Mammary epithelial cell (primary cell): ENCODE results near the gene GOLT1A.
A peak's percentile ranks its signal among the peaks of the same experiment; 100 is the strongest.

ENCODE experiments used
- CTCF ChIP-seq, 2 donors: IDR thresholded peaks in 1 of 2; conservative IDR thresholded peaks in 1 of 2; 2 replicates each; pipeline ENCODE4 v1.5.1; 2011 to 2012; ENCODE audit warnings: inconsistent platforms in 2 of 2, low read length in 2 of 2, mild to moderate bottlenecking in 2 of 2, control low read depth in 1 of 2, low read depth in 1 of 2; ENCODE audit not compliant: insufficient read depth in 1 of 2; ENCODE audit errors: extremely low read depth in 1 of 2
- EZH2 ChIP-seq: IDR thresholded peaks from 2 replicates; pipeline ENCODE4 v1.6.1; 2012; ENCODE audit warnings: low read length, inconsistent platforms, borderline replicate concordance

GRCh38 chr1:204207136-204207616 is 6.6 kb downstream of the GOLT1A start:
- TF ChIP-seq CTCF (conservative IDR thresholded peaks at IDR 0.05 in 1 of 2, IDR thresholded peaks at IDR 0.05 in 1 of 2; ENCODE audit: extremely low read depth in 1 of 2, insufficient read depth in 1 of 2, low read depth in 1 of 2, low read length in 2 of 2) = peak; percentile 79 to 95
- TF ChIP-seq EZH2 = no peak
